Activated naive CD8-positive, alpha-beta T cell treated with anti-CD3 and anti-CD28 coated beads, Interleukin-2, amount 10 ng/mL, durations not matched to agents 7 days and 5 days (primary cell): ENCODE results near the gene CLSTN2. TPM values are rescaled to one million over a fixed set of nuclear protein-coding genes. Genes with fewer than 3 reads are reported as not detected.

Experiments
- ATAC-seq: fragments of 150-1000 bp; cut with Tn5 transposase; one replicate; pipeline ENCODE4 v1.10.0; 2021; ENCODE audit warnings: low read depth, moderate library complexity
- POLR2A ChIA-PET: fragments of 350-600 bp; sonication (Branson Sonifier 250); formaldehyde crosslinking; loops from one replicate; lab custom pipeline; 2021; ENCODE audit warnings: antibody characterized with exemption; lab: Charles Lee
- DNase-seq: peaks from one replicate; pipeline ENCODE4 v3.0.0; 2021
- H3K27ac Mint-ChIP-seq: one replicate; pipeline ENCODE4 v1.8.0; 2022; ENCODE audit warnings: mild to moderate bottlenecking, mixed read lengths
- H3K27me3 Mint-ChIP-seq: one replicate; pipeline ENCODE4 v1.8.0; 2022; ENCODE audit warnings: mild to moderate bottlenecking, moderate library complexity, mixed read lengths
- H3K36me3 Mint-ChIP-seq: one replicate; pipeline ENCODE4 v1.8.0; 2021; ENCODE audit warnings: mild to moderate bottlenecking, mixed read lengths
- H3K4me1 Mint-ChIP-seq: one replicate; pipeline ENCODE4 v1.8.0; 2021; ENCODE audit warnings: mixed read lengths
- H3K4me3 Mint-ChIP-seq: one replicate; pipeline ENCODE4 v1.8.0; 2022; ENCODE audit warnings: mild to moderate bottlenecking, moderate library complexity, mixed read lengths
- H3K9me3 Mint-ChIP-seq: one replicate; pipeline ENCODE4 v1.8.0; 2021; ENCODE audit warnings: mixed read lengths
- total RNA-seq, 2 experiments: library from RNA; stranded (reverse); gene quantifications; one replicate each; pipeline ENCODE4 v1.2.3, GENCODE V29; 2021

Gene CLSTN2
- total RNA-seq, 2 experiments from 2014 or later, result not detected

- DNase-seq, result no peak
- no peak overlapping the region for H3K27ac Mint-ChIP-seq
- ATAC-seq, result no peak
- POLR2A ChIA-PET, result no interaction called here
- no peaks in the 10 kb centered on the region for H3K36me3 Mint-ChIP-seq
- H3K9me3 Mint-ChIP-seq, result no peaks in the 10 kb centered on the region
- H3K4me3 Mint-ChIP-seq, result no peak overlapping the region
- H3K27me3 Mint-ChIP-seq, result no peaks in the 10 kb centered on the region
- H3K4me1 Mint-ChIP-seq, result no peaks in the 10 kb centered on the region
These were observed 658.8 kb downstream of the CLSTN2 start for GRCh38 chr3:140593766-140594165.

- Mint-ChIP-seq H3K36me3 (no peaks in the 10 kb centered on the region), H3K27ac (no peak overlapping the region), H3K4me1 (no peaks in the 10 kb centered on the region), H3K4me3 (no peak overlapping the region), H3K9me3 (no peaks in the 10 kb centered on the region), H3K27me3 (no peaks in the 10 kb centered on the region)
- POLR2A ChIA-PET, result no interaction called here
- ATAC-seq (no peak), DNase-seq (no peak)
These were observed 660.3 kb downstream of the CLSTN2 start for GRCh38 chr3:140595295-140595694.

GRCh38 chr3:140597364-140597763, 662.4 kb downstream of the CLSTN2 start:
- Mint-ChIP-seq H3K36me3 (no peaks in the 10 kb centered on the region), H3K9me3 (no peaks in the 10 kb centered on the region), H3K27me3 (no peaks in the 10 kb centered on the region), H3K27ac (no peak overlapping the region), H3K4me3 (no peak overlapping the region), H3K4me1 (no peaks in the 10 kb centered on the region)
- POLR2A ChIA-PET, result no interaction called here
- DNase-seq, result no peak
- ATAC-seq, result no peak

- ATAC-seq (no peak), DNase-seq (no peak)
- Mint-ChIP-seq H3K4me3 (no peak overlapping the region), H3K4me1 (no peaks in the 10 kb centered on the region), H3K9me3 (no peaks in the 10 kb centered on the region), H3K27me3 (no peaks in the 10 kb centered on the region), H3K27ac (no peak overlapping the region), H3K36me3 (no peaks in the 10 kb centered on the region)
- POLR2A ChIA-PET, result no interaction called here
These were observed 662.8 kb downstream of the CLSTN2 start for GRCh38 chr3:140597792-140598191.

GRCh38 chr3:140599009-140599408, 664.0 kb downstream of the CLSTN2 start:
- Mint-ChIP-seq H3K4me3 (no peak overlapping the region), H3K4me1 (no peaks in the 10 kb centered on the region), H3K36me3 (no peaks in the 10 kb centered on the region), H3K27me3 (no peaks in the 10 kb centered on the region), H3K9me3 (no peaks in the 10 kb centered on the region), H3K27ac (no peak overlapping the region)
- POLR2A ChIA-PET, result no interaction called here
- ATAC-seq (no peak), DNase-seq (no peak)

GRCh38 chr3:140599496-140599895, 664.5 kb downstream of the CLSTN2 start:
- DNase-seq (no peak), ATAC-seq (no peak)
- no peaks in the 10 kb centered on the region for H3K4me1 Mint-ChIP-seq
- H3K9me3 Mint-ChIP-seq, result no peaks in the 10 kb centered on the region
- H3K27ac Mint-ChIP-seq, result no peak overlapping the region
- H3K4me3 Mint-ChIP-seq, result no peak overlapping the region
- POLR2A ChIA-PET, result no interaction called here
- no peaks in the 10 kb centered on the region for H3K27me3 Mint-ChIP-seq
- no peaks in the 10 kb centered on the region for H3K36me3 Mint-ChIP-seq

GRCh38 chr3:140601881-140602280, 666.9 kb downstream of the CLSTN2 start:
- Mint-ChIP-seq H3K4me1 (no peaks in the 10 kb centered on the region), H3K27me3 (no peaks in the 10 kb centered on the region), H3K9me3 (no peaks in the 10 kb centered on the region), H3K4me3 (no peak overlapping the region), H3K36me3 (no peaks in the 10 kb centered on the region), H3K27ac (no peak overlapping the region)
- DNase-seq (no peak), ATAC-seq (no peak)
- POLR2A ChIA-PET, result no interaction called here

GRCh38 chr3:140602781-140603180, 667.8 kb downstream of the CLSTN2 start:
- ATAC-seq (no peak), DNase-seq (no peak)
- POLR2A ChIA-PET, result no interaction called here
- H3K27me3 Mint-ChIP-seq, result no peaks in the 10 kb centered on the region
- peaks cover 3% of the 10 kb centered on the region for H3K9me3 Mint-ChIP-seq
- no peaks in the 10 kb centered on the region for H3K36me3 Mint-ChIP-seq
- H3K4me1 Mint-ChIP-seq, result no peaks in the 10 kb centered on the region
- no peak overlapping the region for H3K27ac Mint-ChIP-seq
- H3K4me3 Mint-ChIP-seq, result no peak overlapping the region

GRCh38 chr3:140603766-140604165, 668.8 kb downstream of the CLSTN2 start:
- no peak overlapping the region for H3K27ac Mint-ChIP-seq
- H3K4me1 Mint-ChIP-seq, result no peaks in the 10 kb centered on the region
- no peak overlapping the region for H3K4me3 Mint-ChIP-seq
- H3K27me3 Mint-ChIP-seq, result peaks cover 3% of the 10 kb centered on the region
- POLR2A ChIA-PET, result no interaction called here
- peaks cover 3% of the 10 kb centered on the region for H3K9me3 Mint-ChIP-seq
- H3K36me3 Mint-ChIP-seq, result no peaks in the 10 kb centered on the region
- DNase-seq (no peak), ATAC-seq (no peak)

GRCh38 chr3:140610544-140610943, 675.6 kb downstream of the CLSTN2 start:
- DNase-seq (no peak), ATAC-seq (no peak)
- no peaks in the 10 kb centered on the region for H3K4me1 Mint-ChIP-seq
- POLR2A ChIA-PET, result no interaction called here
- no peak overlapping the region for H3K4me3 Mint-ChIP-seq
- peaks cover 7% of the 10 kb centered on the region for H3K27me3 Mint-ChIP-seq
- H3K27ac Mint-ChIP-seq, result no peak overlapping the region
- peaks cover 5% of the 10 kb centered on the region for H3K9me3 Mint-ChIP-seq
- H3K36me3 Mint-ChIP-seq, result no peaks in the 10 kb centered on the region

- no peak for DNase-seq
- no peak for ATAC-seq
- POLR2A ChIA-PET, result no interaction called here
- H3K27ac Mint-ChIP-seq, result no peak overlapping the region
- no peaks in the 10 kb centered on the region for H3K36me3 Mint-ChIP-seq
- no peaks in the 10 kb centered on the region for H3K4me1 Mint-ChIP-seq
- peaks cover 9% of the 10 kb centered on the region for H3K27me3 Mint-ChIP-seq
- no peak overlapping the region for H3K4me3 Mint-ChIP-seq
- peaks cover 6% of the 10 kb centered on the region for H3K9me3 Mint-ChIP-seq
These were observed 679.0 kb downstream of the CLSTN2 start for GRCh38 chr3:140614001-140614400.

- H3K36me3 Mint-ChIP-seq, result no peaks in the 10 kb centered on the region
- POLR2A ChIA-PET, result no interaction called here
- DNase-seq, result no peak
- H3K27me3 Mint-ChIP-seq, result peaks cover 10% of the 10 kb centered on the region
- no peak overlapping the region for H3K4me3 Mint-ChIP-seq
- no peak for ATAC-seq
- no peak overlapping the region for H3K27ac Mint-ChIP-seq
- peaks cover 3% of the 10 kb centered on the region for H3K9me3 Mint-ChIP-seq
- H3K4me1 Mint-ChIP-seq, result no peaks in the 10 kb centered on the region
These were observed 682.1 kb downstream of the CLSTN2 start for GRCh38 chr3:140617135-140617534.

- ATAC-seq (no peak), DNase-seq (no peak)
- Mint-ChIP-seq H3K9me3 (peaks cover 3% of the 10 kb centered on the region), H3K27me3 (no peaks in the 10 kb centered on the region), H3K27ac (no peak overlapping the region), H3K4me3 (no peak overlapping the region), H3K4me1 (no peaks in the 10 kb centered on the region), H3K36me3 (no peaks in the 10 kb centered on the region)
- POLR2A ChIA-PET, result no interaction called here
These were observed 691.9 kb downstream of the CLSTN2 start for GRCh38 chr3:140626856-140627255.
